ENCODE measurements around the gene MAD1L1.
"Not testable (repeated sequence)": the region's sequence is repeated elsewhere in the genome, so short reads cannot be mapped to it uniquely, and the experiment has no call there.

Gene MAD1L1

GRCh38 chr7:2232766-2233520 is at the start of gene MAD1L1:
TSS of gene MAD1L1 (minus strand) at chr7:2232945. CDS start at chr7:2230133, 2,812 bp downstream.
- peak; percentile 86 to 92 for DNase-seq

- DNase-seq: no peak
Observed at GRCh38 chr7:2282185-2282751, 49.5 kb upstream of the MAD1L1 start.

- no peak for DNase-seq
Observed at GRCh38 chr7:2281541-2281940, 48.8 kb upstream of the MAD1L1 start.

GRCh38 chr7:2280424-2280823 is 47.7 kb upstream of the MAD1L1 start:
- DNase-seq: no peak

- DNase-seq: no peak
Observed at GRCh38 chr7:2279896-2280295, 47.2 kb upstream of the MAD1L1 start.

GRCh38 chr7:2278026-2278425 is 45.3 kb upstream of the MAD1L1 start:
- DNase-seq: no peak

GRCh38 chr7:2276107-2276506 is 43.4 kb upstream of the MAD1L1 start:
- DNase-seq: no peak

GRCh38 chr7:2275101-2275500 is 42.4 kb upstream of the MAD1L1 start:
- no peak for DNase-seq

- no peak for DNase-seq
Observed at GRCh38 chr7:2274666-2275065, 41.9 kb upstream of the MAD1L1 start.

- no peak for DNase-seq
Observed at GRCh38 chr7:2273866-2274265, 41.1 kb upstream of the MAD1L1 start.

GRCh38 chr7:2272031-2272430 is 39.3 kb upstream of the MAD1L1 start:
- DNase-seq: no peak

- no peak for DNase-seq
Observed at GRCh38 chr7:2271273-2272026, 38.7 kb upstream of the MAD1L1 start.

GRCh38 chr7:2270495-2270894 is 37.8 kb upstream of the MAD1L1 start:
- no peak for DNase-seq

- no peak for DNase-seq
Observed at GRCh38 chr7:2269991-2270460, 37.3 kb upstream of the MAD1L1 start.

- not testable (repeated sequence) for DNase-seq
Observed at GRCh38 chr7:2269089-2269990, 36.6 kb upstream of the MAD1L1 start.

GRCh38 chr7:2266911-2267310 is 34.2 kb upstream of the MAD1L1 start:
- no peak for DNase-seq

GRCh38 chr7:2264158-2264557 is 31.4 kb upstream of the MAD1L1 start:
- no peak for DNase-seq

GRCh38 chr7:2263176-2263575 is 30.4 kb upstream of the MAD1L1 start:
- DNase-seq: no peak

- no peak for DNase-seq
Observed at GRCh38 chr7:2261611-2262010, 28.9 kb upstream of the MAD1L1 start.

- DNase-seq: no peak
Observed at GRCh38 chr7:2260820-2261219, 28.1 kb upstream of the MAD1L1 start.

- no peak for DNase-seq
Observed at GRCh38 chr7:2259480-2259879, 26.7 kb upstream of the MAD1L1 start.

- no peak for DNase-seq
Observed at GRCh38 chr7:2258661-2259365, 26.1 kb upstream of the MAD1L1 start.

Data from stimulated activated CD4-positive, alpha-beta T cell treated with anti-CD3 and anti-CD28 coated beads, Interleukin-2, amount 100 ng/mL, for 24 hours (primary cell).